Esophagus squamous epithelium (tissue), 4 donors: ENCODE measurements around the gene ZNF436.

Experiments
- POLR2A ChIP-seq, 4 donors: fragments of 450-650 bp; IDR thresholded peaks; one replicate each; pipeline ENCODE4 v1.6.1; 2017; ENCODE audit warnings: antibody characterized with exemption in 4 of 4, mild to moderate bottlenecking in 4 of 4, moderate library complexity in 3 of 4
- TF ChIP-seq, protein P1 (sequence below), 6 experiments: fragments of 450-650 bp in 4 of 6; fragments of 200-600 bp in 2 of 6; sonication (generic) in 2 of 6; IDR thresholded peaks; one replicate each; pipeline ENCODE4 v1.5.1; 2016 to 2019; ENCODE audit warnings: antibody characterized with exemption in 6 of 6, mild to moderate bottlenecking in 4 of 6, moderate library complexity in 4 of 6

DNA sequence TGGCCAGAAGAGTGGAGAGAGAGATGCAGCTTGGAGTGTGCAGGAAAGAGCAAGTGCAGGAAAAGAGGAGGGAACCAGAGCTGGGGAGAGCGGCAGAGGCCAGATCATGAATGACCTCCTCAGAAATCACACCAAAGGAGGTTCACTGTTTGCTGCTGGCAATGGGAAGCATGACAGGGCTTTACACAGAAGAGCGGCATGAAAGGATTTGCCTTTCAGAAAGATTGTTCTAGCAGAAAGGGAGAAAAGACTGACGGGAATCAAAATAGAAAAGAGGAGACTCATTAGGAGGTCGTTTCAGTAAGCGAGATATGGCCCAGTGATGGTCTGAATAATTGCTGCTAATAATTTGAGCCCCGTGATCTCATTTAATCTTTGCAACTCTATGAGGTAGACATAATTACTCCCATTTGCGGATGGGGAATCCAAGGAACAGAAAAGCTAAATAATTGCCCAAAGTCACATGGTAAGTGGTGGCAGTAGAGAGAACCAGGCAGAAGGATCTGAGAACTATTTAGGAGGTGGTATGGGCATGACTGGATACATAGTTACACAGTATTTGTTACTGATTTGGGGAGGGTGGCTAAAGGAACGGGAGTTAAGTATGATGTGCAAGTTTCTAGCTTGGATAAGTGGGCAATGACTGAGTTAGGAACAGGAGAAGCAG, 13.0 kb downstream of the ZNF436 start:
- TF ChIP-seq, protein P1, sequence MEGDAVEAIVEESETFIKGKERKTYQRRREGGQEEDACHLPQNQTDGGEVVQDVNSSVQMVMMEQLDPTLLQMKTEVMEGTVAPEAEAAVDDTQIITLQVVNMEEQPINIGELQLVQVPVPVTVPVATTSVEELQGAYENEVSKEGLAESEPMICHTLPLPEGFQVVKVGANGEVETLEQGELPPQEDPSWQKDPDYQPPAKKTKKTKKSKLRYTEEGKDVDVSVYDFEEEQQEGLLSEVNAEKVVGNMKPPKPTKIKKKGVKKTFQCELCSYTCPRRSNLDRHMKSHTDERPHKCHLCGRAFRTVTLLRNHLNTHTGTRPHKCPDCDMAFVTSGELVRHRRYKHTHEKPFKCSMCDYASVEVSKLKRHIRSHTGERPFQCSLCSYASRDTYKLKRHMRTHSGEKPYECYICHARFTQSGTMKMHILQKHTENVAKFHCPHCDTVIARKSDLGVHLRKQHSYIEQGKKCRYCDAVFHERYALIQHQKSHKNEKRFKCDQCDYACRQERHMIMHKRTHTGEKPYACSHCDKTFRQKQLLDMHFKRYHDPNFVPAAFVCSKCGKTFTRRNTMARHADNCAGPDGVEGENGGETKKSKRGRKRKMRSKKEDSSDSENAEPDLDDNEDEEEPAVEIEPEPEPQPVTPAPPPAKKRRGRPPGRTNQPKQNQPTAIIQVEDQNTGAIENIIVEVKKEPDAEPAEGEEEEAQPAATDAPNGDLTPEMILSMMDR (IDR thresholded peaks at IDR 0.05), result no peak
- no peak for TF ChIP-seq POLR2A (IDR thresholded peaks at IDR 0.05)
